ENCODE data around the gene STOML2. TPM values are rescaled to one million over a fixed set of nuclear protein-coding genes. Genes with fewer than 3 reads are reported as not detected.
A peak's percentile ranks its signal among the peaks of the same experiment; 100 is the strongest.

STOML2 gene
- polyA plus RNA-seq, 4 donors = 125 to 138 (median 129) TPM

- DNase-seq (ENCODE audit: low read depth in 4 of 4, low spot score in 3 of 4) = no peak
Measured at GRCh38 chr9:35108461-35108860, 5.5 kb upstream of the STOML2 start.

DNA sequence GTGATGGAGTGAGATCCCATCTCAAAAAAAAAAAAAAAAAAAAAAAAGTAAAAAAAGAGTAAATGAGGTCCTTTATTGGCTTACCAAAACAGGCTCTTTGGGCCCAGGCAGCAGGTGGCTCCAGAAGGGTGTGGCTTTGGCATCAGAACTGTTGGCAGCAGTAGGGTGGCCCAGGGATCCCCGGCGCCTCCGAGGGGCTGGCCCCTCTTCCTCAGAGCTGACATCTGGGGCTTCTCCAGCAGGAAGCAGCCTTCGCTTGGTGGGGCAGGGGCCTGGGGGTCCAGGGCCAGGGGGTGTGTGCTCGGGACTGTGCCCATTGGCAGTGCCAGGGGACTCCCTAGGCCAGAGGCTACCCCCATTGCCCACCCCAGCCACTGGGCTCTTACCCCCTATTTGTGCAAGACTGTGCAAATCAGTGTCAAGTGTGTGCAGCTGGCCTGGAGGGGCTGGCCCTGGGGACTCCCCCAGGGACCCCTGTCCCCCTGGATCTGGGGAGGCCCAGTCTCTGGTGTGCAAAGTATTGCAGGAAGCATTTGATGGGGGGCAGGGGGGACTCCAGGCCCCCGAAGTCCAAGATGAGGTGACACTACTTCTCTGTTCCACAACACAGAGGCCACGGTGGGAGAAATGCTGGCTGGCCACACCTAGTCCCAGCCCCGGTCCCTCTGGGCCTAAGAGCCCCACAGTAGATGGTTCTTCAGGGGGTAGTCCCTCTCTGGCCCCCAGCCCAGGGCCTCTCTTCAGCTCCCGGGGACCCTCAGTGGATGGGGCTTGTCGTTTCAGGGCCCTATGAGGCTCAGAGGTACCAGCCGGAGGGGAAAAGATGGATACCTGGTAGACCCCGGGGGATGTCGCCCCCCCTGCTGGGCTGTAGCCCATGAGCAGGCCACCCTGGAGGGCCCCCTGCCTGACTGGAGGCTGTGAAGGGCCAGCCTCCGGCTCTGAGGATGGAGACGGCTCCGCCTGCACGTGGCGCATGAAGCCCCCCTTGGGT is 4.7 kb upstream of the STOML2 start:
- DNase-seq (ENCODE audit: low read depth in 4 of 4, low spot score in 3 of 4) = no peak

GRCh38 chr9:35106343-35106730 is 3.4 kb upstream of the STOML2 start:
- DNase-seq (ENCODE audit: low read depth in 4 of 4, low spot score in 3 of 4) = no peak

DNA sequence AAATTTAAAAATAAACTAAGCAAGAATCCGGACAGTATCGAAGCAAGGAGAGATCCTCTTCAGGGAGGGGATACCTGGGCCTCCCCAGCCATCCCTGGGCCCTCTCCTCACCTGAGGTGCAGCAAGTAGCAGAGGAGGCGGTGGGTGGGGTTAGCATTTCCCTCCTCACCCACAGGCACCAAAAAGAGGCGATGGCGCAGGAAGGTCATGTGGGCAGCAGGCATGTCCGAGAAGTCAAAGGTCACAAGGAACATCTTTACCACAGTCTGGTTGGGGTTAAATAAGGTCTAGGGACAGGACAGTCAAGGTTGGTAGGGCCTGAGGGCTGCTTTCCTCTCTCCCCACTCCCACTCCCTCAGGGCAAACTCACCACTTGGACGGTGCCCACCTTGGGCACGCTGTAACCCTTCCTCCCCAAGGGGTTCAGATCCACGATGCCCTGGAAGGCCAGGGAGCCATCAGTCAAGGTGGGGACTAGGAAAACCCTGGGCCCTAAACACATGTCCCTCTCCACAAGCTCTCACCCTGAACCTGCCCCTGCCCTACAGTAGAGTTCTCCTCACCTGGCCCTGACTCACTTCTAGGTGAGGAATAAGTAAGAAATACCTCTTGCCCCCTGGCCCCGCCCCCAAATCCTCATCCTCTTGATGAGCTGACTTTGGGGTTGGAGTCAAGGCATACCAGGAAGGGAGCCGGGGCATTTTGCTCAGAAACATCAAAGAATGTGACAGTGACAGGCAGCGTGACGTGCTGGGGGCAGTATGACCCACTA is 2.8 kb upstream of the STOML2 start:
- DNase-seq (ENCODE audit: low read depth in 4 of 4, low spot score in 3 of 4) = no peak

DNA sequence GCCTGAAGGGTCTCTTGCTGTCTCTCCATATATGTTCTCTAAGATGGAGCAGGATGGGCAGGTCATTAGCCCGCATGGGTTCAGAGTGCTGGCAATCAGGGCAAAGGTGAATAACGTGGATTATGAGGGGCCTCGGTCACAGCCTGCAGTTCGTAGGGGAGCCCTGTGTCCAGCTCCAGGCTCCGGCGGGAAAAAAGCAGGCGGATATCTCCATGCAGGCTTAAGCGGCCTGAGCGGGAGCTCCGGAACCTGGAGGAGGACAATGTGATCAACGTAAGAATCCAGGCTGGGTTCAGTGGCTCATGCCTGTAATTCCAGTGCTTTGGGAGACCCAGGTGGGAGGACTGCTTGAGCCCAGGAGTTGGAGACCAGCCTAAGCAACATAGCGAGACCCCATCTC is 2.2 kb upstream of the STOML2 start:
- DNase-seq (ENCODE audit: low read depth in 4 of 4, low spot score in 3 of 4) = no peak

DNA sequence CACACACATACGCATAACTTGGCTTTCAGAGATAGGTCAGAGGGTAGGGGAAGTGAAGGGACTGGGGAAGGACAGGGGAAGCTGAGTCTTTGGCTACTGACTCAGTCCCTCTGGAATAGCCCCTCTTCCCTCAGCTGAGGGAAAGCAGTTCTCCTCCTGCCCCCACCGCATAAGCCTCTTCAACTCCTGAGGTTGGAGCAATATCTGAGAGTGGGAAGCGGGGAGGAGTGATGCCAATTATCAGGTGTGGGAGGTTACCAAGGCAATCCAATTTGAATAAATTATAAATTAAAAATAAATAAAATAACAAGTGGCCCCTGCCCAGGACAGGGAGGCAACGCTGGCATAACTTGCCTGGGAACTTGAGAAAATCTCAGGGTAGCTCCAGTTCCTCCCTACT is 1.7 kb upstream of the STOML2 start:
- DNase-seq (ENCODE audit: low read depth in 4 of 4, low spot score in 3 of 4) = no peak

DNA sequence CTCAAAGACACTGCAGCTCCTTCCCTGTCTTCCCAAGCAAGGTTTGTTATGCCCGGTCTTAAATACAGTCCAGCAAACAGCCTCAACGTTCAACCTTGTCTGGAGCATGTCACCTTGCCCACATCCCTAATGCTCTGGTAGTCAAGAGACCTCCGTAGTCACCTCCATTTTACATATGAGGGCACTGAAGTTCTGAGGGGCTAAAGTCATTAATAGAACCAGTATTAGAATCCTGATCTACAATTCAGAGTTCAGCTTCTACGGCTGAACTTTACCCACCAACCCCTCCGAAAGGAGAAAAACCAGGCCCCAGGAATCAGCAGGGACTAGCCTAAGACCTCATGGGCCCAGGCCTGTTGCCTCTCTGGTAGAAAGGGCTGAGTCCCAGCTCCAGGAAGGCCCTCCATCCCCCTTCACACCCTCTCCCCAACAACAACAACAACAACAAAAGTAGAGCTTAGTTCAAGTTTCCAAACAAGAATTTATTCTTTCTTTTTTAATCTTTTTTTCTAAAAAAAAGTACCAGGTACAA is 795 bp upstream of the STOML2 start:
- DNase-seq (ENCODE audit: low read depth in 4 of 4, low spot score in 3 of 4) = no peak

GRCh38 chr9:35102465-35102768 is 514 bp downstream of the STOML2 start:
- DNase-seq (ENCODE audit: low read depth in 4 of 4, low spot score in 3 of 4) = no peak

DNA sequence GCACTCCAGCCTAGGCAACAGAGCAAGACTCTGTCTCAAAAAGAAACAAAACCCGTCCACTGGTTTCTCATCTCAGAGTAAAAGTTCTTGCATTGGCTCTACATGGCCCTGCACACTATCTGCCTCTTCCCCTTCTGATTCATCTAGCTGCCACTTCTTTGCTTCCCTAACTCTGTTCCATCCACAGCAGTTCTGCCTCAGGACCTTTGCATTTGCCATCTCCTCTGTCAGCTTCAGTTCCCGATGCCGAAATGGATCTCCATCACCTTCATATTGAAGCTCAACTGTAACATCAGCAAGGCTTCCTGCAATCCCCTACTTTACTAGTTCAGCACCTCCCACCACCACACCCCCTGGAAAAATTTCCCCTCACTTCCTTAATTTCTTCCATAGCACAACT is 5.4 kb downstream of the STOML2 start:
- no peak for DNase-seq (ENCODE audit: low read depth in 4 of 4, low spot score in 3 of 4)

DNA sequence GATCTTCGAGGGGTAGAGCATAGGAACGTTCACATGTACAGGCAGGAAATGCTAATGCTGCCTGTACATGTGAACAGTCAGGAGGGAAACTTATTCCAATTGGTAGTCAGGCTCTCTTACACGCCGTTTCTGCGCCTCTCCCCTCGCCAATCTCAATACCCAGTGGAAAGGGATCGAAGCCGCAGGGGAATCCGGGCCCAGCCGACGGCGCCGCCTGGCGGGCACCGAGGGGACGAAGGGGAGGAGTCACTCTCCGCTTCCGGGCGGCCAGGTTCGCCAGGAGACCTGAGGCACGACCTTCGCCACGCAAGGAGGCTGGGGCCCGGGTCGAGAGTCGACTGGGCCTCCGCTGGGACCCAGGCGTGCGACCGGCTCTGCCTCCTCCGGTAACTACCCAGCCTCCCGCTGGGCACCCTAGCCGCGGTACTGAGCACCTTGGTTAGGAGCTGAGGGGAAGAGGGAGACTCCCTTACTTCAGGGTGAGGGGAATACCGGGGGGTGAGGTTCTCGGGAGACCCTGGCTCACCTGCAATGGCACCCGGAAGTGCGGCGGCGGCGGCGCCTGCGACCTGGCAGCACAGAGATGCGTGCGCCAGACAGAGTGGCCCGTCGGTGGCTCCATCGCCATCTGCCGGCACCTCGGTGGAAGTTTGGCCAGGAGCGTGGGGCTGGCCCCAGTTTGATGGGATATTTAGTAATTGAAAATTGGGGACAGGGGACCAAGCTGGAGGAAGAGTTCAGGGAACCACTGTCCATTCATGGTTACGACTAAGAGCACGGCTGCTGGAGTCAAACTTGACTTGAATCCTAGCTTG is 6.7 kb downstream of the STOML2 start, which contains the start of gene PIGO:
PIGO (minus strand) TSS at position 557 of the 815 bp plus-strand sequence. CDS start 1,026 bp downstream, outside the sequence.
- peak in 3 of 4 donors; percentile 65 to 75 (median 69) for DNase-seq (ENCODE audit: low read depth in 4 of 4, low spot score in 3 of 4)

GRCh38 chr9:35091536-35091935 is 11.4 kb downstream of the STOML2 start:
- DNase-seq (ENCODE audit: low read depth in 4 of 4, low spot score in 3 of 4) = no peak

DNA sequence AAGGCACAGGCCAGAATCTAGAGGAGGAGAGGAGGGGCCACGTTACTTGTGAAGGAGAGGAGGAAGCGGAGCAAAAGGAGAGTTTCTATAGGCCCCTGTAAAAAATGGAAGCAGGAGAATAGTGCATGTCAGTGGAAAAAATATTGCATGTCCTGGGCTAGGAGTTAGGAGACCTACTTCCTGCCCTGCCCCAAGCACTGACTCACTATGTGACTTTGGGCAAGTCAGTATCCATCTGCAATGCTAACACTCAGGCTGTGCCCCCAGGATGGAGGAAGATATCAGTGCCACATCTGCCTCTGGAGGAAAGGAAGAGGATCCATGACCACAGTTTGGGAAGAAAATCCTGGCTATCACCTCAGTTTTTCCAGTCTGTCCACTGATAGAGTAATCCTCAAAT is 13.5 kb downstream of the STOML2 start:
- no peak for DNase-seq (ENCODE audit: low read depth in 4 of 4, low spot score in 3 of 4)

DNA sequence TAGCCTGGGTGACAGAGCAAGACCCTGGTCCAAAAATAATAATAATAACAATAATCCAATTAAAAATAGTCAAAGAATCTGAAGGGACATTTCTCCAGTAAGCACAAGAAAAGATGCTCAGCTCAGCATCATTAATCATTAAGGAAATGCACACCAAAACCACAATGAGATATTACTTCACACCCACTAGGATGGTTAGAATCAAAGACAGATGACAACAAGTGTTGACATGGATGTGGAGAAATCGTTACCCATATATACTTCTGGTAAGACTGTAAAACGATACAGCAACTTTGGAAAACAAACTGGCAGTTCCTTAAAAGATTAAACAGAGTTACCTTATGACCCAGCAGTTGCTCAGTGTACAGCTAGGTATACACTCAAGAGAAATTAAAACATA is 17.9 kb downstream of the STOML2 start:
- no peak for DNase-seq (ENCODE audit: low read depth in 4 of 4, low spot score in 3 of 4)

DNA sequence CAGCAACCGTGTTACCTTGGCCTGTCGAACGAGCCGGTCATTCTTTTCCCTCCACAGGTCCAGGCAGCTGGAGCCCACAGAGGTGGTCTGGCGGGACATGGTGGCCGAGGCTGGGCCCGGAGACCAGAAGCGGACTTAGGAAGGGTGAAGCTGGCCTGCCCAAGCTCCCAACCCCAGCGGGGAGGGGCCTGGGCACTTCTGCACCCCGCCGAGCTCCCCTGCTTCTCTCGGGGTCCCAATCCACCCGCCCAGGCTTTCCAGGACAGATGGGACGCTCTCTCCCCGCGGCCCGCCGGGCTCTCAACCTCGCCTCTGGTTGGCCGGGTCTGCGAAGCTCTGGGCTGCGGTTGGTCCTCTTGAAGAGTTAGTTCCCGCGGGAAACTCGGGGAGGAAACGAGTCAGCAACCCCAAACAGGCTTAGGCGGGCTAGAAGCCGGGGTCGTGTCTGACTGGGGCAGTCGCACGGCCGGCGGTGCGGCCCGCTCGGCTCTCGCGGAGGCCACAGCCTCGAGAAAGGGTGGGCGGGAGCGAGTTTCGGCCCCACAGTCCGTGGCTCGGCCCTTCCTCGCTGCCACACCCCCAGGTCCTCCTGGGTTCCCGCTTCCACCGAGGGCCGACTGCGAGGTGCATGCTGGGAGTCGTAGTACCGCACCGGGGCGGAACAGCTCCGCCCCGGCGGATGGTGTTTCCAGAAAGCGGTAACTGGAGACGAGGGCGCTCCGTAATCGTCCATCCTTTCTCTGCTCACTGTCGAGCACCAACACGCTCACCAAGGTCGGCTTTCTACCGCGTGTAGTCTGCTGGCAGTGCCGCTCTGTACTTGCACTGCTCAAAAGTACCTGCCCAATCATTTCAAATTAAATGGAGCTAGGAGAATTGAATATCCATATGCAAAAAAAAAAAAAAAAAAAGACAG is 23.2 kb downstream of the STOML2 start, which contains the start of gene FANCG:
FANCG (minus strand) TSS at position 517 of the 916 bp plus-strand sequence; CDS start at position 99, 418 bp downstream.
- DNase-seq (ENCODE audit: low read depth in 4 of 4, low spot score in 3 of 4) = peak; percentile 85 to 88 (median 87)

DNA sequence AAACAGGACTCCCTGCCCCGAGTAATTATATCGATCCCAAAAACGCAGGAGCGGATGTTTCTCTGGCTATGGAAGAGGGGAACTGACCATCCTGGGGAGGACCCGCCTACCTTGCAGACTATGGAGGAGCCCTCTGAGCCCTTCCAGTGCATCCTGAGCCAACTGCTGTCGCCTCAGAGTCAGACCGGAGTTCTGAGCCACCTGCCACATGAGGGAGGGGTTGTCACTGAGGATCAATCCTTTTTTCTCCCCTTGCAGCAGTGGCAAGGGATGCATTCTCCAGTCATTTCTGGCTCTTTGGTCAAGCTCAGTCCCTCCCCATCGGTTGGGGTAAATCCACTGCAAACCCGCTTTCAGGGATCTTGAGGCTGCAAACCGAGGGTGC is 23.9 kb downstream of the STOML2 start:
- DNase-seq (ENCODE audit: low read depth in 4 of 4, low spot score in 3 of 4) = no peak

- DNase-seq (ENCODE audit: low read depth in 4 of 4, low spot score in 3 of 4) = no peak
Measured at GRCh38 chr9:35078066-35078465, 24.9 kb downstream of the STOML2 start.

DNA sequence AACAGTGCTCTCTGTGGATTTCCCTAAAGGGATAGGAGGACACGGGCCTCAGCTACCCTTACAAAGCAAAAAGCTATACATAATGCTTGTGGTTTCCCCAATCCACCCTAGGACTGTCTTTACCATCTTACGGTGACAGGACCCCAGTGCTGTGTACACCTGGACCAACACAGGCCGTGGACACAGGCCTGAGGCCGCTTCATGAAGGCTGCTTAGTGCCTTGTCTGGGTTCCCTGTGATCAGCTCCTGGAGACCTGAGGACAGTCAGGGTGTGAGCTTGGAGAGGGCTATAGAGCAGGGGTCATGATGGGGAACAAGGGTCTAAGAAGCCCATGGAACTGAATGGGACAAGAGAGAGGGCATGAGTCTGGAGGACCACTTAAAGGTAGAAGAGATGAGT is 26.1 kb downstream of the STOML2 start:
- no peak for DNase-seq (ENCODE audit: low read depth in 4 of 4, low spot score in 3 of 4)

DNA sequence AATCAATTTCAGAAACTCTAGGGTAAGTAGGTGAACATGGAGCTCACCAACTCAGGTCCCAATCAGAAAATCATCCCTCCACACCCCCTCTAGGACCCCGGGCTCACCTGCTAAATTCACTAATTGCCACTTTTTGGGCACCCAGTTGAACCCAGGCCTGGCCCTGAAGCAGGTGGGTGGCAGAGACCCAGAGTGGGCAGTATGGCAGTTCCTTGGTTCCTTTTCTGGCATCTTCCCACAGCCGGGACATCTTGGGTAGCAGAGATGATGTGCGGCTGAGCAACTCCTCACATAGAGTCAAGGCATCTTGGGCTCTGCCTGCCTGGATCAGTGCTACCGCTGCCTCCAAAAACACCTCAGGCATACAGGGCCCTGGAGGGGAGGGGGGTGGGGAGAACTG is 27.6 kb downstream of the STOML2 start:
- no peak for DNase-seq (ENCODE audit: low read depth in 4 of 4, low spot score in 3 of 4)

- no peak for DNase-seq (ENCODE audit: low read depth in 4 of 4, low spot score in 3 of 4)
Measured at GRCh38 chr9:35074791-35075190, 28.1 kb downstream of the STOML2 start.

Measured in right renal pelvis (tissue), 4 donors.